ENCODE measurements around the gene MYT1.

The MYT1 gene

GRCh38 chr20:64194269-64194668 lies 30.0 kb downstream of the MYT1 start:
- DNase-seq = no peak

DNA sequence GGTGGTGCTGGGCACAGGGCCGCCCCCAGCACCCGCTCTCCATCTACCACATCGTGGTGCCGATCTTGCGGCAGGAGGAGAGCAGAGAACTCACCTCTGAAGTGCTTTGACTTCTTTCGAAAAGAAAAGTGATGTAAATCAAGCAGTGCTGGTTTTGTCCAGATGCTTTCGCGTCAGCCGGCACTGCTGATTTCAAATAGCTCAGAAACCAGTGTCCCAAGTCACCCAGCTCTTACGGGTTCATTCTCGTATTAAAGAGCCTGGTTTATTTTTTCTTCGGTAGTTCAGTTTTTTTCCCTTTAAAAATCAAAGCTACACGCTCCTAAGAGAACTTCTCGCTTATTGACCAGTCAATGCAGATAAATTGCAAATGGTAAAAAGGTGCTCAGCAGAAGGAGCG lies 32.1 kb downstream of the MYT1 start:
- DNase-seq = no peak

DNA sequence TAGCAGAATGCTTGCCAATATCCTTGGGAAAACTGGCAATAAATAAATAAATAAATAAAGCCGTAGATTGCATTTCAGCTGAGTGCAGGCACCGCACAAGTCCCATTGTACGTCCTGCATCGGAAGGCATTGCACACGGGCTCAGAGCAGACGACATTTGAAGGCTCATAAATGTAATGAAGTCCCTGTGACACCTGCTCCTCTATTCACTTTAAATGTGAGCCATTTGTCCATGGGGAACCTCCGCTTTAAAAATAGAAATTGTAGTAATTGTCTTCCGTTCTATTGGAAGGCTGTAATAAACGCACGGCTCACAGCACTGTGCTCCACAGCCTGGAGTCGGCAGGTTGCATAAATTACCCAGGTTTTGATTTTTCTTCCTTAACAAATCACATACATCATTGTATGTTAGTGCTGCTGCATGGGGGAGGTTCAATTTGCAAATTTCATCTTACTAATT lies 32.6 kb downstream of the MYT1 start:
- no peak for DNase-seq

DNA sequence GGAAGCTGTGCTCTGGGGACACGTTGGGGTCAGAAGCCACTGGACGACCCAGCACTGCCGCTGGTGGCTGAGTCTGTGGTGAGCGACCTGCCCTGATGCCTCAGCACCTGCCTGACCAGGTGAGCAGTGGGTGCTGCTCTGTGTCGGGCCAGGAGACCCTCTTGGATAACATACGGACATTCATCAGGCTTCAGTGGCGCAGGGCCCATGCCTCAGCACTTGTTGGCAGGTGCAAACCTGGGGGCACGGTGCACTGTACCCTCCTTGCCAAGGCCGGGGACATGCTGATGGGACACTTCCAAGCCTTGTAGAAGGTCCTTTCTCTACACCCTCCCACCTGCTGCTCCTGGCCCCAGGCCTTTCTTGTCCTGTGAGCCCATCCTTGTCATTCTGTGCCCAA lies 34.1 kb downstream of the MYT1 start:
- no peak for DNase-seq

DNA sequence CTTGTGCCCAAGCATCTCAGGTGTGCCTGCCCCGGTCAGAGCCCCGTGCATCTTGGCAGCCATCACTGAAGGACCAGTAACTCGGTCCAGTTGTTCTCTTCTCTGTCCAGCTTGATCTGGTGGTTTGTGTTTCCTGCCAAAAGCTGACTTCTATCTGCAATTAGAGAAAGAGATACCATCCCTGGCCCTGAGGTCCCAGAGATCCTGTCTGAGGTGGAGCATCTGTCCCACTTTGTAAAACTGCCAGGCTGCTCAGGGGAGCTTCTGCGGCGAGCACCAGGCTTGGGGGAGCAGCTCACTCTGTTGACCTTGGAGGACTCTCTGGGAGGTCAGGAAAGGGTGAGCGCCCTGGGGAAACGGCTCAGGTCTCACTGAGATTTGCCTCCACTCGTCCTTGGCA lies 35.1 kb downstream of the MYT1 start:
- no peak for DNase-seq

DNA sequence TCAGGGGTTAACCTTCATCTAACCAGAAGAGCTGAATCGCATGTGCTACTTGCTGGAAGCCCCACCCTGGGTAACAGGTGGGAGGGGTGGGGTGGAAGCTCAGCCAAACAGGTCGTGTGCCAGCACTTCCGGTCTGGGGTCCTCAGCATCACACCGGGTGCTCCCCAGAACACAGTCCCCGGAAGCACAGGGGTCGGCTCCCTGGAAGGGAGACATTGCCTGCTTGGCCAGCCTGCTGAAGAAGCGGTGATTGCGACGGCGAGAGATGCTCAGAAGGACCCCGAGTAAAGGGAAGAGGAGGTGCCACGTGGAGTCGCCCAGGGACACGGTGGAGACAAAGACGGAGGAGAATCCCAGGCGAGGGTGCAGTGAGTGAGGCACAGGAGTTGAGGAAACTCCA lies 36.5 kb downstream of the MYT1 start:
- no peak for DNase-seq

GRCh38 chr20:64201653-64202052 lies 37.4 kb downstream of the MYT1 start:
- no peak for DNase-seq

DNA sequence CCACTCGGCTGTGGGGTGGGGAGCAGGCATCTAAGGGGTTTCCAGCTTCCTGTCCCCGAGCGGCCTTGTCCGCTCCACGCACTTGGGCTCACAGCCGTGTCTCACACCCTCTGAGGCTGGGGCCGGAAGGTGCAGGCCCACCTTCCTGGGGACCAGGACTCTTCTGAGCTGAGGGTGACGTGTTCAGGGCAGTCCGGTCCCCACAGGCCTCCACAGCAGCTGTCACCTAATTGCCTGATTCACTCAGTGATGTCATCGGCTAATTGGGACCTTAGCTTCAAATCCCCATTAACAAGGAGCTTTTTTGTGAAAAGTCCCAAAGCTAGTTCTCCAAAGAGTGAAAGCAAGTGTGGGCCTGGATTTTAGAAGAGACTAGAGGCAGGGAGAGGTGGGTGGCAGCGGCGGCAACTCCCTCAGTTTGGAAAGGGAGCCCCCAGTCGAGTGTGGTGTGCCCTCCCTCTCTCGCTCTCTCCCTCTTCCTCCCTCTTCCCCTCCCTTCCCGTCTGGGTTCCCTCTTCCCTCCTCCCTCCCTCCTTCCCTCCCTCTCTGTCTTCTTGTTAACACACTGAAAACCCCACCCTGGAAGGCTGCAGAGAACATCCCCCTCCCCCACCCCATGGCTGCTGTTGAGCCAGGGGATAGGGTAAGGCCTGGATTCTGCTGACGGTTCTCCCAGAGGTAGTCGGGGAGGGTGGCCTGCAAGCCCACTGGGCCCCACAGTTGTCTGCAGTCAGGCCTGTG lies 39.0 kb downstream of the MYT1 start:
- DNase-seq = no peak

DNA sequence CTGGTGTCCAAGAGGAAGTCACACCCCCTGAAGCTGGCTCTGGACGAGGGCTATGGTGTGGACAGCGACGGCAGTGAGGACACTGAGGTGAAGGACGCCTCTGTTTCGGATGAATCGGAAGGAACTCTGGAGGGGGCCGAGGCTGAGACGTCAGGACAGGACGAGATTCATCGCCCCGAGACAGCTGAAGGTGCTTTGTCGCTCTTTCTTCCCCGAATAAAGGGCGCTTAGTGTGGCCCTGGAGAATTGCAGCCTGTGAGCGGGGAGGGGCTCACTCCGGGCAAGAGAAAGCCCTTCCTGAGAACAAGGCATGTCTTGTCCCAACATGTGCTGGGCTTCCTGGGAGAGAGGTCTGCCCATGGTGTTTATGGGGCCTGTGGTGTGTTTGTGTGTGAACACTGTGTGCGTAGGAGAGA lies 41.4 kb downstream of the MYT1 start:
- no peak for DNase-seq

DNA sequence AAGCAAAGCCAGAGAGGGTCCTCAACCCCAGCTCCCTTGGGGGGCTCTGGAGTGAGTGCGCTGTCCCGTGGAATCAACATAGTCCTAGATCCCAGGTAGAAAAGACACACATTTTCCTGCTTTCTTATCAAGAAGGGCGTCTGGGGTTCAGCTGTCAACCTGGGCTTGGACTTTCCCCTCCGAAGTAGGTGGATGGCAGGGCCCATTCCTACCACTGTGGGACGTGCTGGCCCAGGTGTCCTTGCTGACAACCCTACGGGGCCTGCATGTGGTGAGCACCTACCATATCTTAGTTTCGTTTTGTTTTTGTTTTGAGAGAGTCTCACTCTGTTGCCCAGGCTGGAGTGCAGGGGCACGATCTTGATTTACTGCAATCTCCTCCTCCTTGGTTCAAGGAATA lies 42.4 kb downstream of the MYT1 start:
- DNase-seq = no peak

DNA sequence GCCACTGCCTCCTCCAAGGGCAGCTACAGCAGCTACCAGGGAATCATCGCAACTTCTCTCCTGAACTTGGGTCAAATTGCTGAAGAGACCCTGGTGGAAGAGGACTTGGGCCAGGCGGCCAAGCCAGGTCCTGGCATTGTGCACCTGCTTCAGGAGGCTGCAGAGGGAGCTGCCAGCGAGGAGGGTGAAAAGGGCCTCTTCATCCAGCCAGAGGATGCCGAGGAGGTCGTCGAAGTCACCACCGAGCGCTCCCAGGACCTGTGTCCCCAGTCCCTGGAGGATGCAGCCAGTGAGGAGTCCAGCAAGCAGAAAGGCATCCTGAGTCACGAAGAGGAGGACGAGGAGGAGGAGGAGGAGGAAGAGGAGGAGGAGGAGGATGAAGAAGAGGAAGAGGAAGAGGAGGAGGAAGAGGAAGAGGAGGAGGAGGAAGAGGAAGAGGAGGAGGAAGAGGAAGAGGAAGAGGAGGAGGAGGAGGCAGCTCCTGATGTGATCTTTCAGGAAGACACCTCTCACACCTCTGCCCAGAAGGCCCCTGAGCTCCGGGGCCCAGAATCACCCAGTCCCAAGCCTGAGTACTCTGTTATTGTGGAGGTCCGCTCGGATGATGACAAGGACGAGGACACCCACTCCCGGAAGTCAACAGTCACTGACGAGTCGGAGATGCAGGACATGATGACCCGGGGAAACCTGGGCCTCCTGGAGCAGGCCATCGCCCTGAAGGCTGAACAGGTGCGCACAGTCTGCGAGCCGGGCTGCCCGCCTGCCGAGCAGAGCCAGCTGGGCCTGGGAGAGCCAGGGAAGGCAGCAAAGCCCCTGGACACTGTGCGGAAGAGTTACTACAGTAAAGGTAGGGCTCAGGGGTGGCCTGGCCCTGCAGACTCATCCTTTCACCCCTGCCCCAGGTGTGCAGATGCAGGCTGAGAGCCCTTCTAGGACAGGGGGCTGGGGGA lies 43.7 kb downstream of the MYT1 start:
- DNase-seq = no peak

DNA sequence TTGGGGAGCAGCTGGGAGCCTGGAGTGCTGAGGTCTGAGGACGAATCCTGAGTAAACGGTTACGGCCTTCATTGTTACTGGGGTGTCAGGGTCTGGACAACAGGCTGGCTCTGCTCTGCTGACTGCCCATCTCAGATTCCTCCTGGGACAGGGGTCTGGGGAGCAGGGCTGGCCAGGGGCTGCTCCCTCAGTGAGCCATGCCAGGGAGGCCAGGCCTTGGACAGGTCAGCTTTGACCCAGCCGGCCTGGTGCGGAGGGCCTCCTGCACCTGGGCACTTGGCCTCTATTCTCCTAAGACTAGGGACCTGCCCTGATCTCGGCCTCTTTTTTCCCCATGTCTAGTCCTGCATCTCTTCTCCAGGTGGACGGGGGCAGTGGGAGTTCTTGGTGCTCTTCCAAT lies 44.9 kb downstream of the MYT1 start:
- DNase-seq = no peak

DNA sequence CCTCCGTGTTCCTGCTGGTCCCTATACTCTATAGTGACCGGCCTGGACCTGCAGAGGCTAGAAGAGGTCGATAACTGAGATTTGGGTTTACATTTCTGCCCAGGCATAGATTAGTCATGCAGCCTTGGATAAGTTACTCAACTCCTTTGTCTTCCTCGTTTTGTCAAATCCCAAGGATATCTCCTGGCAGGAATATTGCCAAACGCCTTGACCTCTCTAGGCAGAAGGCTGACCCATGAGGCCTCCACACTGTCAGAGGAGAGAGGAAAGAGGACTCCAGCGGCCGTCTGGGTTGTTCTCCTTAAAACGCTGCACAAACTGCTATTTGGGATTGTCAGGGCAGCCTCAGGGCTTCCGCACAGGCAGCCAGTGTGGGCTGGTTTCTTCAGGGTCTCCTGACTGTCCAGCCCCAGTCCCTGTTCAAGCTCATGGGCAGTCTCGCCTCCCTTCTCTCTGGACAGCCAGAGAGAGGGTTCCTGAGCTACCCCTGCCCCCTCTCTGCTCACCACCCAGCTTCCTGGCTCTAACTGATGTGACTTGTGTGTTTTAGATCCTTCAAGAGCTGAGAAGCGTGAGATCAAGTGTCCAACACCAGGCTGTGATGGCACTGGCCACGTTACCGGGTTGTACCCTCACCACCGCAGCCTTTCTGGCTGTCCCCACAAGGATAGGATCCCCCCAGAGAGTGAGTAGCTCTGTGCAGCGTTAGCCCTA lies 46.6 kb downstream of the MYT1 start:
- DNase-seq = no peak

DNA sequence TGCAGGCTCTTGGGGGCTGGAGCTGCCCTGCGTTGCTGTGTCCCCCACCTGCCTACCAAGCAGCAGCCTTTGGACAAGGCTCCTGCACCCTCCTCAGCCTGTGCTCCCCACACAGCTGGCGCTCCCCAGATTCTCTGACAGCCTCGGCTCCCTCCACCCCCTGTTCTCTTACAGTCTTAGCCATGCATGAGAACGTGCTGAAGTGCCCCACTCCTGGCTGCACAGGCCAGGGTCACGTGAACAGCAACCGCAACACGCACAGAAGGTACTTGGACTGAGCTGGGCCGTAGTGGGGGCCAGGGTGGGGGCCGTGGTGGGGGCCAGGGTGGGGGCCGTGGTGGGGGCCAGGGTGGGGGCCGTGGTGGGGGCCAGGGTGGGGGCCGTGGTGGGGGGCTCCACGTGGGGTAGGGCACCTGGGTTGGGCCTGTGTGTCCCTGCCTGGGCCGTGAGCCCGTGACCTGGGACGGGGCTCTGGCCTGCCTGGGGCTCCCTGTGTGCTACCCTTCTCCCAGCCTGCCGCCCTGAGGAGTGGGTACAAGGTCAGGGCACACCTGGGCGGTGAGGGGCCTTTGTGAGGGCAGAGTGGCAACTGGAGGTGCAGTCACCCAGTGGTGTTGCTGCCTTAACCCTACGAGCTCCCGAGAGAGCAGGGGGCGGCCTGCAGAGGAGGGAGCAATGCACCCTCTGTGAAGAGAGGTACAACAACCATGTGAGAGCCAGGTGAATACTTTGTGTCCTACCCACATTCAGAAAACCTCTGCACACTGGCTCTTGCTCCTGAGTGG lies 47.8 kb downstream of the MYT1 start:
- DNase-seq = no peak

- no peak for DNase-seq
These were observed 48.5 kb downstream of the MYT1 start for GRCh38 chr20:64212755-64213154.

DNA sequence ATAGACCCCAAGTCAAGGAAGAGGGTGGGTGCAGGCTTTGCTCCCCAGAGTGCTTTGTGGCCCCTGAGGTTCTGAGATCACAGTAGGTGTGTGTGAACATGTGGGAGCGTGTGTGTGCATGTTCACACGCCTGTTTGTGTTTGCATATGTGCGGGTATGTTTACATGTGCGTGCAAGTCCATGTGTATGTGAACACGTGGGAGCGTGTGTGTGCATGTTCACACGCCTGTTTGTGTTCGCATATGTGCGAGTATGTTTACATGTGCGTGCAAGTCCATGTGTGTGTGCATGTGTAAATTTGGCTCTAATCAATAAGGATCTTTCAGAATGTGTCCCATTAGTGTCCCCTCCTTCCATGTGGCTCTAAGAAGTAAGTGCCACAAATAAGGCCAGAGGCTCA lies 49.9 kb downstream of the MYT1 start:
- no peak for DNase-seq

- DNase-seq = no peak
These were observed 50.7 kb downstream of the MYT1 start for GRCh38 chr20:64214952-64215351.

DNA sequence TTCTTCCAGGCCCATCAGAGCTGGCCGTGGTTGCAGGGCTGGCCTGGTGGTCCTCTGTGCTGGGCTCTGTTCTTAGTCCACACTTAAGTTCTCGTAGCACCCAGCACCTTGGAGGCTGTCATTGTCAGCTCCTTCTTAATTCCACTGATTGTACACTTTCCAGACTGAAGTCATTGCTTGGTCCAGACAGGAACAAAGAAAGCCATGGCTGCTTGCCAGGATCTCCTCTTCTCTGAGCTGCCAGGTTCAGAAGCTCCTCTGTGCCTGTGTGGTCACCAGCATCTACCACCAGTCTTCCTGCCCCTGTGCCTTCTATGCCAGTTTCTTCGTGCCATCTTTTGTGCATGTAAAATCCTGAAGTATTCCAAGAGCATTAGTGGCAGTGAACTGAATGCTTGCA lies 51.8 kb downstream of the MYT1 start:
- no peak for DNase-seq

DNA sequence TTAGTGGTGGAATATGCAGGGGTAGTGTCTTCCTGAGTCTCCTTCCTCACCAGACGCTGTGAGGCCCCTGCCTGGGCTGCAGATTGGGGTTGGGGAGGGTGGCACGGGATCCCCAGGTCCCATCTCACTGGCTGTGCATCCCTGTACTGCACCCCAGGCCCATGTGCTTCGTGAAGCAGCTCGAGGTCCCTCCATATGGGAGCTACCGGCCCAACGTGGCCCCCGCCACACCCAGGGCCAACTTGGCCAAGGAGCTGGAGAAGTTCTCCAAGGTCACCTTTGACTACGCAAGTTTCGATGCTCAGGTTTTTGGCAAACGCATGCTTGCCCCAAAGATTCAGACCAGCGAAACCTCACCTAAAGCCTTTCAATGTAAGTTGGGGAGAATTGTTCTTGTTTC lies 52.7 kb downstream of the MYT1 start:
- DNase-seq = no peak

GRCh38 chr20:64217539-64218221 lies 53.4 kb downstream of the MYT1 start:
- no peak for DNase-seq

- DNase-seq = no peak
These were observed 55.0 kb downstream of the MYT1 start for GRCh38 chr20:64219202-64219601.

DNA sequence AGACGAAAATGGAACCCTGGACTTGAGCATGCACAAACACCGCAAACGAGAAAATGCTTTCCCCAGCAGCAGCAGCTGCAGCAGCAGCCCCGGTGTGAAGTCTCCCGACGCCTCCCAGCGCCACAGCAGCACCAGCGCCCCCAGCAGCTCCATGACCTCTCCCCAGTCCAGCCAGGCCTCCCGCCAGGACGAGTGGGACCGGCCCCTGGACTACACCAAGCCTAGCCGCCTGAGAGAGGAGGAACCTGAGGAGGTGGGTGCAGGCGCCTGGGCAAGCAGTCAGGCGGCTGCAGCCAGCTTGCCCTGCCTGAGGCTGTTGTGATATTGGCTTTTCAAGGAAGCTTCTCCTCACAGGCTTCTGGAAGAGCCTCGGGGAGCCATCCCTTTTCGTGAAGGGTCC lies 55.5 kb downstream of the MYT1 start:
- no peak for DNase-seq
